PFSK-1 (cell line): Measurements from ENCODE around the gene MTUS2.

Source experiments
- FOXP2 ChIP-seq: optimal IDR thresholded peaks from 2 replicates; pipeline ENCODE3; 2011; ENCODE audit warnings: borderline replicate concordance, control low read depth, inconsistent platforms; ENCODE audit not compliant: insufficient read depth; ENCODE audit errors: extremely low read length, extremely low read depth
- POLR2AphosphoS5 ChIP-seq: IDR thresholded peaks from 2 replicates; pipeline ENCODE4 v1.6.1; 2012; ENCODE audit warnings: low read depth, mild to moderate bottlenecking, control low read depth, low read length, moderate library complexity
- TF ChIP-seq, protein P1 (sequence below), 2 experiments: IDR thresholded peaks; 2 replicates each; pipeline versions ENCODE4 v1.6.1 to v1.8.0; 2011 to 2012; ENCODE audit warnings: low read depth in 2 of 2, low read length in 2 of 2, control low read depth in 1 of 2, inconsistent platforms in 1 of 2, mild to moderate bottlenecking in 1 of 2, moderate library complexity in 1 of 2; ENCODE audit not compliant: insufficient read depth in 1 of 2

DNA sequence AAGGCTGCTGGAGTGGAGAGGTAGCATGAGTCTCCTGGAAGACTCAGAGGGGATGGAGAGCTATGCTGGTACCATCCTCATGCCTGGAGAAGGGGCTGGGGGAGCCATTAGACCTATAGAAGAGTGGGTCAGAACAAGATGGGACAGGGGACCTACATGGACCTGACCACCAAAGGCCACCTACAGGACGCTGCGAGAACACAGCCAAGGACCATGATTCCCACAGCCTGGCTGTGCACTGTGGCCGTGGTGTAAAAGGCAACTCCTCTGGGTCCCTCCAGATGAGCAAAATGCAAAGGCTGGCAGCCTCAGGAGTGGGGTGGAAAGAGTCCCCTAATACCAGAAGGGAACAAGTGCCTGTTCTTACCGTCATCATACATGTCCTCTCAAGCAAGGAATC lies 559.1 kb downstream of the MTUS2 start:
- no peak for TF ChIP-seq POLR2AphosphoS5
- TF ChIP-seq FOXP2 = no peak
- TF ChIP-seq, protein P1, sequence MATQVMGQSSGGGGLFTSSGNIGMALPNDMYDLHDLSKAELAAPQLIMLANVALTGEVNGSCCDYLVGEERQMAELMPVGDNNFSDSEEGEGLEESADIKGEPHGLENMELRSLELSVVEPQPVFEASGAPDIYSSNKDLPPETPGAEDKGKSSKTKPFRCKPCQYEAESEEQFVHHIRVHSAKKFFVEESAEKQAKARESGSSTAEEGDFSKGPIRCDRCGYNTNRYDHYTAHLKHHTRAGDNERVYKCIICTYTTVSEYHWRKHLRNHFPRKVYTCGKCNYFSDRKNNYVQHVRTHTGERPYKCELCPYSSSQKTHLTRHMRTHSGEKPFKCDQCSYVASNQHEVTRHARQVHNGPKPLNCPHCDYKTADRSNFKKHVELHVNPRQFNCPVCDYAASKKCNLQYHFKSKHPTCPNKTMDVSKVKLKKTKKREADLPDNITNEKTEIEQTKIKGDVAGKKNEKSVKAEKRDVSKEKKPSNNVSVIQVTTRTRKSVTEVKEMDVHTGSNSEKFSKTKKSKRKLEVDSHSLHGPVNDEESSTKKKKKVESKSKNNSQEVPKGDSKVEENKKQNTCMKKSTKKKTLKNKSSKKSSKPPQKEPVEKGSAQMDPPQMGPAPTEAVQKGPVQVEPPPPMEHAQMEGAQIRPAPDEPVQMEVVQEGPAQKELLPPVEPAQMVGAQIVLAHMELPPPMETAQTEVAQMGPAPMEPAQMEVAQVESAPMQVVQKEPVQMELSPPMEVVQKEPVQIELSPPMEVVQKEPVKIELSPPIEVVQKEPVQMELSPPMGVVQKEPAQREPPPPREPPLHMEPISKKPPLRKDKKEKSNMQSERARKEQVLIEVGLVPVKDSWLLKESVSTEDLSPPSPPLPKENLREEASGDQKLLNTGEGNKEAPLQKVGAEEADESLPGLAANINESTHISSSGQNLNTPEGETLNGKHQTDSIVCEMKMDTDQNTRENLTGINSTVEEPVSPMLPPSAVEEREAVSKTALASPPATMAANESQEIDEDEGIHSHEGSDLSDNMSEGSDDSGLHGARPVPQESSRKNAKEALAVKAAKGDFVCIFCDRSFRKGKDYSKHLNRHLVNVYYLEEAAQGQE (IDR thresholded peaks at IDR 0.05; ENCODE audit: insufficient read depth in 1 of 2, low read depth in 2 of 2, low read length in 2 of 2) = no peak
